H1 (cell line): ENCODE data around the gene HOTAIR. TPM values are rescaled to one million over a fixed set of nuclear protein-coding genes. Genes with fewer than 3 reads are reported as not detected.

Source experiments
- CTCF ChIA-PET: fragments of 300-600 bp; sonication (Branson Sonifier 250); formaldehyde crosslinking; loops from one replicate; lab custom pipeline; 2021; ENCODE audit not compliant: partially characterized antibody; lab: Charles Lee
- POLR2A ChIA-PET: fragments of 300-600 bp; sonication (Branson Sonifier 250); formaldehyde crosslinking; loops from one replicate; lab custom pipeline; 2021; ENCODE audit warnings: inconsistent platforms; ENCODE audit not compliant: partially characterized antibody; lab: Charles Lee
- DNase-seq, 2 experiments: peaks; one replicate each; pipeline versions ENCODE4 v3.0.0 to v3.0.0-alpha.2; 2010 to 2022; ENCODE audit warnings: low spot score in 2 of 2, low read depth in 1 of 2, mixed read lengths in 1 of 2
- FAIRE-seq: peaks from 2 replicates; lab custom pipeline; 2011; peaks lifted over from hg19 to GRCh38; lab: Jason Lieb, UNC
- H2AFZ ChIP-seq: 2 replicates; pipeline ENCODE4 v1.8.1; 2012; ENCODE audit warnings: low read length, inconsistent platforms
- H2AK5ac ChIP-seq: 2 replicates; pipeline ENCODE4 v1.6.1; 2013; ENCODE audit warnings: low read depth, low read length
- H2BK120ac ChIP-seq: replicated peaks from 2 replicates; pipeline ENCODE3; 2013; ENCODE audit warnings: low read depth, low read length, inconsistent platforms
- H2BK12ac ChIP-seq: 2 replicates; pipeline ENCODE4 v1.6.1; 2013; ENCODE audit warnings: low read depth, low read length
- H2BK15ac ChIP-seq: 2 replicates; pipeline ENCODE4 v1.6.1; 2013; ENCODE audit warnings: low read length
- H2BK20ac ChIP-seq: 2 replicates; pipeline ENCODE4 v1.6.1; 2013; ENCODE audit warnings: low read length
- H2BK5ac ChIP-seq: 2 replicates; pipeline ENCODE4 v1.6.1; 2013; ENCODE audit warnings: low read depth, low read length
- H3K14ac ChIP-seq: 2 replicates; pipeline ENCODE4 v1.6.1; 2013; ENCODE audit warnings: inconsistent platforms; ENCODE audit not compliant: insufficient read length
- H3K18ac ChIP-seq: 2 replicates; pipeline ENCODE4 v1.6.1; 2013; ENCODE audit warnings: low read length; ENCODE audit errors: extremely low read depth
- H3K23ac ChIP-seq: 2 replicates; pipeline ENCODE4 v1.6.1; 2013; ENCODE audit warnings: inconsistent platforms; ENCODE audit not compliant: insufficient read length
- H3K23me2 ChIP-seq: 2 replicates; pipeline ENCODE4 v1.6.1; 2013; ENCODE audit warnings: low read depth, low read length
- H3K27ac ChIP-seq: 2 replicates; pipeline ENCODE4 v1.6.1; 2011; ENCODE audit warnings: low read depth, low read length, inconsistent platforms
- H3K27me3 ChIP-seq, 4 experiments: replicated peaks in 1 of 4; 1 replicate in 1 of 4; 2 replicates in 3 of 4; pipeline versions ENCODE4 v1.6.1 to v1.8.1; 2011 to 2013; ENCODE audit warnings: low read length in 3 of 4, mild to moderate bottlenecking in 3 of 4, inconsistent platforms in 2 of 4, mixed read lengths in 2 of 4, moderate library complexity in 1 of 4; ENCODE audit not compliant: control insufficient read depth in 3 of 4, insufficient read depth in 3 of 4; ENCODE audit errors: extremely low read depth in 1 of 4
- H3K36me3 ChIP-seq, 4 experiments: 2 replicates each; pipeline versions ENCODE4 v1.6.1 to v1.8.1; 2011 to 2013; ENCODE audit warnings: mild to moderate bottlenecking in 4 of 4, low read length in 3 of 4, moderate library complexity in 2 of 4, control low read depth in 1 of 4, inconsistent platforms in 1 of 4; ENCODE audit not compliant: insufficient read depth in 4 of 4, control insufficient read depth in 2 of 4
- H3K4ac ChIP-seq: replicated peaks from 2 replicates; pipeline ENCODE3; 2013; ENCODE audit warnings: low read length, low read depth, mixed read lengths, inconsistent platforms; ENCODE audit not compliant: insufficient read length
- H3K4me1 ChIP-seq, 4 experiments: replicated peaks in 1 of 4; 1 replicate in 1 of 4; 2 replicates in 3 of 4; pipeline versions ENCODE4 v1.6.1 to v1.8.1; 2011 to 2013; ENCODE audit warnings: low read length in 3 of 4, inconsistent platforms in 2 of 4, mixed read lengths in 1 of 4; ENCODE audit not compliant: insufficient read depth in 4 of 4, control insufficient read depth in 3 of 4
- H3K4me2 ChIP-seq, 2 experiments: 2 replicates each; pipeline versions ENCODE4 v1.6.1 to v1.8.1; 2011 to 2013; ENCODE audit warnings: low read depth in 2 of 2, low read length in 2 of 2, control low read depth in 1 of 2, inconsistent platforms in 1 of 2, mild to moderate bottlenecking in 1 of 2; ENCODE audit not compliant: insufficient read depth in 1 of 2
- H3K4me3 ChIP-seq, 4 experiments: fragments of 200-600, 300-600 bp in 1 of 4; sonication (generic), shearing (Covaris generic), sonication (Bioruptor Twin) in 1 of 4; 2 replicates each; pipeline versions ENCODE4 v1.5.1 to v1.8.1; 2011 to 2016; ENCODE audit warnings: low read length in 4 of 4, low read depth in 3 of 4, control low read depth in 2 of 4, inconsistent platforms in 2 of 4, mild to moderate bottlenecking in 2 of 4, mixed read lengths in 1 of 4, moderate library complexity in 1 of 4; ENCODE audit not compliant: insufficient read depth in 2 of 4; ENCODE audit errors: extremely low read depth in 1 of 4
- H3K56ac ChIP-seq: replicated peaks from 2 replicates; pipeline ENCODE3; 2013; ENCODE audit warnings: low read depth, mild to moderate bottlenecking, mixed read lengths, low read length, inconsistent platforms; ENCODE audit not compliant: insufficient read length
- H3K79me1 ChIP-seq: 2 replicates; pipeline ENCODE4 v1.6.1; 2013; ENCODE audit warnings: low read depth, low read length, control low read depth
- H3K79me2 ChIP-seq, 2 experiments: 2 replicates each; pipeline versions ENCODE4 v1.6.1 to v1.8.1; 2012 to 2013; ENCODE audit warnings: low read length in 2 of 2, mild to moderate bottlenecking in 2 of 2, inconsistent platforms in 1 of 2; ENCODE audit not compliant: insufficient read depth in 2 of 2, control insufficient read depth in 1 of 2
- H3K9ac ChIP-seq, 4 experiments: replicated peaks in 1 of 4; 1 replicate in 1 of 4; 2 replicates in 3 of 4; pipeline versions ENCODE4 v1.6.1 to v1.8.1; 2011 to 2013; ENCODE audit warnings: low read depth in 3 of 4, low read length in 3 of 4, control low read depth in 2 of 4, mild to moderate bottlenecking in 2 of 4, moderate library complexity in 2 of 4, inconsistent platforms in 1 of 4; ENCODE audit errors: extremely low read depth in 1 of 4
- H3K9me3 ChIP-seq, 2 experiments: 2 replicates each; pipeline versions ENCODE4 v1.6.1 to v1.8.1; 2012 to 2013; ENCODE audit warnings: mild to moderate bottlenecking in 2 of 2, moderate library complexity in 2 of 2, control low read depth in 1 of 2, inconsistent platforms in 1 of 2, low read depth in 1 of 2, low read length in 1 of 2, mixed read lengths in 1 of 2; ENCODE audit not compliant: insufficient read depth in 2 of 2
- H4K20me1 ChIP-seq, 2 experiments: replicated peaks in 1 of 2; 2 replicates each; pipeline versions ENCODE3 to v1.8.1; 2011 to 2013; ENCODE audit warnings: inconsistent platforms in 2 of 2, low read length in 2 of 2, mild to moderate bottlenecking in 1 of 2; ENCODE audit not compliant: insufficient read depth in 2 of 2, control insufficient read depth in 1 of 2
- H4K5ac ChIP-seq: 2 replicates; pipeline ENCODE4 v1.6.1; 2013; ENCODE audit warnings: low read length, low read depth, mixed read lengths, inconsistent platforms; ENCODE audit not compliant: insufficient read length
- H4K8ac ChIP-seq: 2 replicates; pipeline ENCODE4 v1.8.0; 2013; ENCODE audit warnings: mild to moderate bottlenecking, moderate library complexity, low read length, inconsistent platforms; ENCODE audit not compliant: insufficient read depth; ENCODE audit errors: extremely low read depth
- H4K91ac ChIP-seq: replicated peaks from 2 replicates; pipeline ENCODE3; 2013; ENCODE audit warnings: low read length, mixed read lengths, inconsistent platforms; ENCODE audit not compliant: insufficient read length
- ASH2L ChIP-seq: fragments of 200-600, 300-600 bp; sonication (generic); IDR thresholded peaks from one replicate; pipeline ENCODE4 v1.7.1; 2017; ENCODE audit warnings: low read length
- CTBP2 ChIP-seq: IDR thresholded peaks from 2 replicates; pipeline ENCODE4 v1.7.0; 2011; ENCODE audit warnings: borderline replicate concordance, mild to moderate bottlenecking, moderate library complexity, mixed read lengths, low read length; ENCODE audit not compliant: insufficient read depth, insufficient read length
- MAFK ChIP-seq: IDR thresholded peaks from 2 replicates; pipeline ENCODE4 v1.6.1; 2012; ENCODE audit warnings: low read depth, mild to moderate bottlenecking, improper control_type of control experiment, low read length
- WGBS, 2 experiments: shearing (Covaris generic) in 1 of 2; methylation state at CpG; one replicate each; pipeline versions ENCODE4 v1.1.6 to v1.1.7; 2013 to 2015; ENCODE audit warnings: low lambda C conversion rate in 2 of 2, mixed read lengths in 2 of 2, inconsistent platforms in 1 of 2, low coverage in 1 of 2, missing lambda C conversion rate in 1 of 2; ENCODE audit not compliant: insufficient replicate concordance in 2 of 2, insufficient coverage in 1 of 2, insufficient read length in 1 of 2; ENCODE audit errors: extremely low coverage in 1 of 2, missing lambda C conversion rate in 1 of 2; 5-methylcytosine and 5-hydroxymethylcytosine counted together
- polyA plus RNA-seq, 7 experiments: library from polyadenylated mRNA; depleted of rRNA in 3 of 7; stranded (reverse) in 5 of 7; unstranded in 2 of 7; fragments of >200 nt in 5 of 7; fragments of 200-250 nt in 2 of 7; gene quantifications; 1 replicate in 5 of 7; 2 replicates in 1 of 7; 4 replicates in 1 of 7; pipeline versions ENCODE4 v1.2.1 to v1.2.3, GENCODE V29; 2011 to 2013; ENCODE audit warnings: missing spikeins in 2 of 7, mixed read lengths in 2 of 7
- total RNA-seq: library from RNA; stranded (reverse); fragmentation: NEBNext Ultra II Directional; extraction: Animal tissue kit (Norgen Biotek cat#: 25700); gene quantifications from 2 replicates; pipeline ENCODE4 v1.2.1, GENCODE V29; 2021

The HOTAIR gene
- total and polyA plus RNA-seq, 2 of the 8 experiments (the other 6 are each of a cell fraction or from before 2014, with no cell fraction given) = not detected

GRCh38 chr12:53964315-53964713 lies 10.4 kb downstream of the HOTAIR start:
- no peak overlapping the region; the same call in 1 of the 2 replicates for H2BK12ac ChIP-seq
- no peak overlapping the region for H3K4ac ChIP-seq
- H3K4me1 ChIP-seq = peaks cover 0 to 4% (median 2%) of the 10 kb centered on the region in 4 experiments; a peak in 3 of 7 replicates
- no peak overlapping the region for H4K91ac ChIP-seq
- peaks cover 28 to 45% of the 10 kb centered on the region in 2 experiments for H4K20me1 ChIP-seq
- H3K23ac ChIP-seq = no peak overlapping the region
- no peaks in the 10 kb centered on the region for H3K79me1 ChIP-seq
- H3K79me2 ChIP-seq = no peaks in the 10 kb centered on the region
- no peak overlapping the region for H2BK5ac ChIP-seq
- no peak overlapping the region for H2BK120ac ChIP-seq
- no peak for DNase-seq
- no peak overlapping the region for H3K56ac ChIP-seq
- ChIA-PET POLR2A (interaction anchor here (1.6 kb wide), 1 partner anchor 26 kb away, joined by 3 read pairs; the partner anchor contains the start of gene HOXC13), CTCF (interaction anchor here (0.6 to 1.4 kb wide), 4 partner anchors 10 to 196 kb away, joined by 3 to 5 read pairs (median 4); partner anchors contain the start of gene HOXC12)
- no peak overlapping the region for H2AK5ac ChIP-seq
- H3K27me3 ChIP-seq = peaks cover 99 to 100% (median 100%) of the 10 kb centered on the region in 4 experiments
- H3K18ac ChIP-seq = no peak overlapping the region
- no peak overlapping the region for H2AFZ ChIP-seq
- FAIRE-seq = no peak
- H4K5ac ChIP-seq = no peak overlapping the region
- H4K8ac ChIP-seq = no peak overlapping the region
- TF ChIP-seq CTBP2 (no peak), MAFK (no peak), ASH2L (no peak)
- peaks cover 0 to 8% (median 0%) of the 10 kb centered on the region in 4 experiments; a peak in 2 of 8 replicates for H3K36me3 ChIP-seq
- no peaks in the 10 kb centered on the region for H3K23me2 ChIP-seq
- no peak overlapping the region for H3K4me3 ChIP-seq
- WGBS, 2 experiments = 17% methylated on average over 2 of the region's 2 CpGs; no CpG with 5 or more reads in 1 of the 2 experiments
- H2BK15ac ChIP-seq = no peak overlapping the region
- no peak overlapping the region for H3K27ac ChIP-seq
- no peak overlapping the region for H3K9ac ChIP-seq
- H3K4me2 ChIP-seq = no peak overlapping the region
- no peak overlapping the region for H3K14ac ChIP-seq
- H2BK20ac ChIP-seq = no peak overlapping the region
- H3K9me3 ChIP-seq = no peaks in the 10 kb centered on the region
